HPDE6-E6E7 (cell line): ENCODE results near the gene ZDHHC20.
"Not testable (repeated sequence)": the region's sequence is repeated elsewhere in the genome, so short reads cannot be mapped to it uniquely, and the experiment has no call there.

ENCODE experiments used
- DNase-seq: peaks from one replicate; pipeline ENCODE4 v3.0.0; 2011; ENCODE audit warnings: missing footprints; ENCODE audit errors: extremely low spot score

The ZDHHC20 gene

DNA sequence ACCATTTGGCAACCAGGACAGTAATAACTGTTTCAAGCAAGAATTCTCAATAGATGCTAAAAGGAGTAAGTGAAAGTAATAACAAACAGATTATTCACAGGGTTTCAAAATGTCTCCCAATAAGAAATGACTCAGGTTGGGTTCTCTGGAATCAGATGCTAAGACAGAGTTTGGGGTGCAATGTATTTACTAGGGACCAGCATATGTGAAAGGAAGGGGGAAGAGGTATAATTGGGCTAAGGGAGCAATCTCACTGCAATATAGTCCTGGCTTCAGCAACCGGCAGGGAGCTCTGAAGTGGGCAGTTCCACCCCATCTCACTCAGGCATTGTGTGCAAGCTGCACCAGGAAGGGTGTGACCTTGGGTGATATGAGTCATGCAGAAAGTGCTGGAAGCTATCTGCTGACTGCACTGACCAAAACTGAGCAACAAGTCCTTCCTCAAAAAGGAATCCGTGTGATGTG is 23.4 kb downstream of the ZDHHC20 start:
- DNase-seq = peak; percentile 48

DNA sequence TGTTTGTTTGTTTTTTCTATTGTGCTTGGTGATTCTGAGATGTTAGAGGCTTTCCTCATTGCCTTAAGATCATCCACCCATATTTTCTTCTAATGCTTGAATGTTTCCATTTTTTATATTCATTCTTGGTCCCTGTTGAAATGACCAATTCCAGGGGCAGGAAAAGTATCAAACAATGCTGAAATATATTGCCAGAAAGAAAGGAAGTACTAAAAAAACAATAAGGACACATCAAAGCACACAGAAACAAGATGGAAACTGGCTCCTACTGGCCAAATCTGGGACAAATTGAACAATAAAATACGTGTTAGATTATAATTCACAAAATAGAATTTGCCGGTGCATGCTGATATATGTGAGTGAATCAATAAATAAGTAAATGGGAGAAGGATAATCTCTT is 23.9 kb downstream of the ZDHHC20 start:
- DNase-seq = no peak

DNA sequence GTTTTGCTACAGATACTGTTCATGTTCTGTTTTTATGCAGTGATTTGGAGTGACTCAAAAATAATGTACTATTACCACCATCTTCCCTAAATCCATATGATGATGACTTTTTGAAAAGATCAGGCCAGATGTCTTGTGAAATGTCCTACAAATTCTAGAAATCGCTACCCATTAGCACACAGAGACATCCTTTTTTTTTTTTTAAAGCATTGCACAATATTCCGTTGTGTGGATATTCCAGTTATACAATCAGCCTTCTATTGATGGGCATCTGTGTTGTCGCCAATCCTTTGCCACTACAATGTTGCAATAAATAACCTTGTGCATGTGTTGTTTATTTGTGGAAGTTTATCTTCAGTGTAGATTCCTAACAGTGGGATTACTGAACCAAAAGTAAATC is 24.5 kb downstream of the ZDHHC20 start:
- no peak for DNase-seq

DNA sequence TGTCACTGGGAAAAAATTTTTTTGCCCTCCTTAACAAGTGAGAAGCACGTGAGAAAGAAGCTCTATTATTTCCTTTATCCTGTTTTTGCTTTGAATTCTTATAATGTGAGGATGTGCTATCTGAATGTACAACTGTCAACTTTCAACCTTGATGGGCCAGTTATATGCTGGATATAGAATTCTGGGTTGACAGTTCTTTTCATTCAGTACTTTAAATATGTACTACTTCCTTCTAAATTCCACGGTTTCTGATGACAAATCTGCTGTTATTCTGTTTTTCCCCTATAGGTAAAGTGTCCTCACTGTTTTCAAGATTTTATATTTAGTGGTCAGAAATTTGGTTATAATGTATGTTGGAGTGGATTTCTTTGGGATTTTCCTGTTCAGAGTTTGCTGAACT is 29.9 kb downstream of the ZDHHC20 start:
- DNase-seq = no peak

DNA sequence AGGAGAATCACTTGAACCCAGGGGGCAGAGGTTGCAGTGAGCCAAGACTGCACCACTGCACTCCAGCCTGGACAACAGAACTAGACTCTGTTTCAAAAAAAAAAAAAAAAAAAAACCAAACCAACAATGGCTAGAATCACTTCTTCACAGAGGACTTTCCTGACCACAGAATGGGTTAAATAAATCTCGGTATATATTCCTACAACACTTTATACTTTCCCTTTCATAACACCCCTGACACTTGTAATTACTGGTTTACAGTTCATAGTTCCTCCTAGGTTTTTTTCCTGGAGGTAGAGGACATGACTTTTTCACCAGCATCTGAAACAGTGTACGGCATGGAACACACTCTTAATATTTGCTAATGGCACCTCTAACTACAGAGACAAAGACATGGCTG is 31.4 kb downstream of the ZDHHC20 start:
- no peak for DNase-seq

DNA sequence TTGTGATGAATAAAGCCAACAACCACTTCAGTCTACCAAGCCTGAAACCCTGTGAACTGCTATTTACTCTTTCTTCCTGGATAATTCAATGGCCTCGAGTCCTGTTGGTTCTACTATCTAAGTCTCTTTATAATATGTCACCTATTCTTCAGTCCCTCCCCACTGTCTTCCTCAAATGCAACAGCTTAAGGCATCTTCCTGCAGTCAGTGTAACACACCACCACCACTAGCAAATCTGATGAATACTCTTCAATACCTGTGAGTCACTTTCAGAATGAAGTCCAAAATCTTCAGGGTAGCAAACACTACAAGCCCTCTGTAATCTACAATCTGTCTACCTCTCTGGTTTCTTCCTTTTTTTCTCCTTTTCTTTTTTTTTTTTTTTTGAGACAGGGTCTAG is 32.9 kb downstream of the ZDHHC20 start:
- DNase-seq = no peak

DNA sequence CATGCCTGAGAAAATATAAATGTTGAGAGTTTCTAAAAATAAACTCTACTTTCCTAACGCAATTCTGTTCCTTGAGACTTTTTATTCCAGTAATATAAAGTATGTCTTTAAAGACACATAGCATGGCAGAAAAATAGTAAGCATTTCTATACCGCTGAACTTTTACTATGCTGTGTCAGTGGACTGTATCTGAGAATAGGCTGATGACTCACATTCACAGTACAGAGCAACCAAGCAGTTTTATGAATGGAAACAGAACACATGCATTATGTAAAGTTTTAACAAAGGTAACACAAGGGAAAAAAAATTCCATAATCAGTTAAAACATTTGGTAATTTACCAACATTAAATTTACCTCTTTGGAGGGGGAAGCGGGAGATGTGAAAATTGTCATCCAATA is 38.4 kb downstream of the ZDHHC20 start:
- DNase-seq = no peak

DNA sequence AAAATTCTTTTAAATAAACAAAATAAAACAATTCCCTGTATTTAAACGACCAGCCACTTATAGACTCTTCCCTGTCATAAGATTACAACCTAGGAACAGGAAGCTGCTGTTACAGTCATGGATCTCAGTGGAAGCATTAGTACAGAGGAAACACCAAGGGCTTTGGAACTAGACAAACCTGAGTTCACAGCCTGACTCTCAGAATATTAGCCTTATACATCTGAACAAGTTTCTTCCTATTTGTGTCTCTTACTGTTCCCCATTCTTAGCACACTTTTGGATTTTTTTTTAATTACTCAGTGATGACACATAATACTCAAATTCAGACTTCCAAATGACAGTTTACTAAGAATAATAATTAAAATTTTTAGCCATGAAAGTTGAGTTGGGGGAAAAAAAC is 46.1 kb downstream of the ZDHHC20 start:
- no peak for DNase-seq

DNA sequence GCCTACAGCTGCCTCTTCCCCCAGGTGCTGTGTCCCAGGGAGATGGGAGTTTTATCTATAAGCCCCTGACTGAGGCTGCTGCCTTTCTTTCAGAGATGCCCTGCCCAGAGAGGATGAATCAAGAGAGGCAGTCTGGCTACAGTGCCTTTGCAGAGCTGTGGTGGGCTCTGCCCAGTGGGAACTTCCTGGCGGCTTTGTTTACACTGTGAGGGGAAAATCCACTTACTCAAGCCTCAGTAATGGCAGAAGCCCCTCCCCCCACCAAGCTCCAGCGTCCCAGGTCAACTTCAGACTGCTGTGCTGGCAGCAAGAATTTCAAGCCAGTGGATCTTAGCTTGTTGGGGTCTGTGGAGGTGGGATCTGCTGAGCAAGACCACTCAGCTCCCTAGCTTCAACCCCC is 48.6 kb downstream of the ZDHHC20 start:
- not testable (repeated sequence) for DNase-seq

DNA sequence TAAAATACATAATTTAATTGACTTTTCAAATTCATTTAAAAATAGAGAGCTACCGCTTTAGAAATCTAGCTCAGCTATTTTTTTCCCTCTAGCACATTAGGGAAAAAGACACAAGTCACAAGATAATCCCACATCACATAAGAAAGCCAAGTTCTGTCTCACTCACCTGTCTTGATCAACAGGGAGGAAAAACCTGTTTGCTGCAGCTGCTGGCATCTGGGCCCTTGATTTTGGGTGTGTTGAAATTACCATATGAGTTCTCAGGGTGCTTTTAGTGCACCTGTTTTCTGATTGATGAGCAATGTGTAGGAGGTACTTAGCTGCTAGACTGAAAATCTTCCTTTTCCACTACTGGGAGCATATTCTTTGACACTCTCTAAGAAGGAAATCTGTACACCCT is 53.8 kb downstream of the ZDHHC20 start:
- no peak for DNase-seq

DNA sequence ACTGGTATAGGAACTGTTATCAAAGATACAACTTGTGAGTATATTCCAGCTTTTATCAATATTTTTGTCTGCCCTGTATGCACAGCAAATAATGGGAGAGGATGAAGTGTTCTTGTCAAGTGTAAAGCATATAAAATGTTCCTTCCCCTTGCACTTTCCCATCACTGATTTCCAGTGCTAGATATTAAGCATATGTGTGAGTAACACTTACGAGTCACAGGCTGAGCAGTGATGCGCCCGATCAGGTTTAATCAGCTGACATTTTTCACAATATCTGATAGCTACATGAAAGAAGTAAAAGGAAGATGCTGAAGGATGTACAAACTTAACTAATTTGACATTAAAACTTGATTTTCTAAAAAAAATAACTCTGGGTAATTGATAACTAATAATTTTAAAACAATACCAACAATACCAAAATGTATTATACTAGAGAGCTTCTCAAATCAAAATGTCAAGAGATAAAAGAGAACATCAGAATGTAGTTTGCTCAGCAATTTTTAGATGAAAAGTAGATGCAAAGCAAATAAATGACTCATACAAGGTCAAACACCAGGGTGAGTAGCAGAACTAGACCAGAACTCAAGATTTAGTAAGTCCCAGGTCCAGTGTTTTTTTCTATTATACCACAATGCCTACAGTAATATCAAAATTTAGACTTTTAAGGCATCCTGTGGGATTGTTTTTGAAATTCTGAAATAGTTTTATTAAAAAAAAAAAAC is 56.4 kb downstream of the ZDHHC20 start:
- no peak for DNase-seq

DNA sequence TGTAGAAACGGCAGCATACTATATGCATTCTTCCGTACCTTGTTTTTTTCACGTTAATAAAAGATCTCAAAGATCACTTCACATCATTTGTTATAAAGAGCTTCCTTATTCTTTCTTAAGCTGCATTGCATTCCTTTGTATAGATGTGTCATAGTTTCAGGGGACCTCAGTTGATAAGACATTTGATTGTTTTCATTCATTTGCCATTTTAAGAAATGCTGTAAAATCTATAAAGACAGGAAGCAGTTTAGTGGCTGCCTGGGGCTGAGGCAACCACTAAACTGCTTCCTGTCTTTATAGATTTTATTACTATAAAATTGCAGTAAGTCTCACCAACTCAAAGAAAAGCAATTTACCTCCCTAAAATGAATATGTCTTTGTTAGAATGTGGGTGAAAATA is 59.4 kb downstream of the ZDHHC20 start:
- DNase-seq = no peak

DNA sequence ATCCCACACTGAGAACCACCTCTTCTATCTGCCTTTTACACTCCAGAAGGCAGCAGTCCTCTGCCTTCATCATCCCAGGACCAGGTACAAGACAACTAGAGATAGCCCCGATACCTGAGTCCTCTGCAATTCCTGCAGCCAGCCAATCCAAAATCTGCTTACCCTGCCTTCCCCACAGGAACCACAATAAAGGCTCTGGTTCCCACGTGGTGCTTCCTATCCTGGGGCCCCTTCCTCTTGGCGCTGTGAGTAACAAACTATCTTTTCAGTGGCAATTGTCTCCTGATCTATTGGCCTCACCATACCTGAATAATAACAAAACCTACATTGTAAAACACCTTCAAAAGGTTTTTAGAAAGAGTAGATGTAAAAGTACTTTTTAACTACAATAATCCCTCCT is 63.1 kb downstream of the ZDHHC20 start:
- DNase-seq = no peak

DNA sequence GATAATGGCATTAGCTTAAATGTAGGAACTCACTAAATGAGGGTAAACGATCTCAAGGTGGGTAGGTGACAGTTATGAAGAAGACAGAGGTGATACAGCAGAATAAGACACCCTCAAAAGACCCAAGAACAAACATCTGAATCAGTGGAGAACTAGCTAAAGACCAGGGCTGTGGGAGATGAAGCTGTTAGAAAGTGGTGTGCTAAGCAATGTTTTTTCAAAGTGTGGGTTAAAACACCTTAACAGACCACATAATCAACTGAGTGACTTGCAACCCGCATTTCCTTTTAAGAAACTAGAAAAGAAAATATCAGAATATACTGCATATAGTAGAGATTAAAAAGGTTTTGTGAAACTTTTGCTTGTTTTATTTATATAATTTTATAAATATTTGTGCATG is 70.0 kb downstream of the ZDHHC20 start:
- no peak for DNase-seq

DNA sequence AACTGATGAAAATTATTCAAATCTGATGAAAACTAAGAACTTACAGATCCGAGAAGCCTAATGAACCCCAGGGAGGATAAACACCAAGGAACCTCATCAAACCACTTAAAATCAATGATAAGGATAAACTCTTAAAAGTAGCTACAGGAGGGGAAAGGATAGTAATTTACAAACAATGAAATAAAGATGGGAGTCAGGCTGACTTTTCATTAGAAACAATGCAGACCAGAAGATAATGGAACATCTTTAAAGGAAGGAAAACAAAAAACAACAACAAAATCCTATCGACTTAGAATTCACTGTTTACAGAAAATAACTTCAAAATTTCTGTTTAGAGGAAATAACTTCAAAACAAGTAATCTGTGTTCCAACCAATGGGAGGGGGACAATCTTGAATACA is 73.4 kb downstream of the ZDHHC20 start:
- DNase-seq = no peak

DNA sequence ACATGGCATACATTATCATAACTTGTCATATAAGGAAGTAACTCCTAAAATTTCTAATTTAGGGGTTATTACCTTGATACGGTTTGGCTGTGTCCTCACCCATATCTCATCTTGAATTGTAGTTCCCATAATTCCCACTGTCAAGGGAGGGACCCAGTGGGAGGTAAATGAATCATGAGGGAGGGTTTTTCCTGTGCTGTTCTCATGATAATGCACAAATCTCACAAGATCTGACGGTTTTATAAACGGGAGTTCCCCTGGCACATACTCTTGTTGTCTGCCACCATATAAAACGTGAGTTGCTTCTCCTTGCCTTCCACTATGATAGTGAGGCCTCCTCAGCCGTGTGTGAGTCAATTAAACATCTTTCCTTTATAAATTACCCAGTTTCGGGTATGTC is 76.0 kb downstream of the ZDHHC20 start:
- no peak for DNase-seq

DNA sequence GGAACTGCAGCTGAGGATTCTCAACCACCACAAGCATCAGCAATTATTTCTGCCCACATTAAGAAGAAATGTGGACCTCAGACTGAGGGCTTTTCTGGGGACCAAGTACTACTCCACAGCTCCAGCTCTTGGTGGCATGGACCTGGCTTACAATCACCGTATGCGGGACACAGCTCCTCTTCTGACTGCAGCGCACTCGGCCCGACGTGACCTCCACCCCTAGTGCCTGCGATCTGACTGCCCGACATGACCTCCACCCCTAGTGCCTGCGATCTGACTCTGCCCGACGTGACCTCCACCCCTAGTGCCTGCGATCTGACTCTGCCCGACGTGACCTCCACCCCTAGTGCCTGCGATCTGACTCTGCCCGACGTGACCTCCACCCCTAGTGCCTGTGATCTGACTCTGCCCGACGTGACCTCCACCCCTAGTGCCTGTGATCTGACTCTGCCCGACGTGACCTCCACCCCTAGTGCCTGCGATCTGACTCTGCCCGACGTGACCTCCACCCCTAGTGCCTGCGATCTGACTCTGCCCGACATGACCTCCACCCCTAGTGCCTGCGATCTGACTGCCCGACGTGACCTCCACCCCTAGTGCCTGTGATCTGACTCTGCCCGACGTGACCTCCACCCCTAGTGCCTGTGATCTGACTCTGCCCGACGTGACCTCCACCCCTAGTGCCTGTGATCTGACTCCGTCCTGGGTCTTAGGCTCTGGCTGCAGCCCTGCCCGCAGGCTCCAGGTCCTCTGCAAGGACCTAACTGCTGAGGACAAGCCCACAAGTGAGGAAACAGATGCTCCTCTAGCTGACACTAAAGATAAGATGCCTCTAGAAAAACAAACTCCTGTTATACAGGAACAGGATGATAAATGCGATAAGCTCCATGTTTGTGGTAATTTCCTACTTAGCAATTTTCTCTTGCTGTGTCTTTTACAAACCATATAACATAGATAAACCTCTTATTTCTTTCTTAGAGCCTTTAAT is 81.8 kb downstream of the ZDHHC20 start:
- DNase-seq = not testable (repeated sequence)

DNA sequence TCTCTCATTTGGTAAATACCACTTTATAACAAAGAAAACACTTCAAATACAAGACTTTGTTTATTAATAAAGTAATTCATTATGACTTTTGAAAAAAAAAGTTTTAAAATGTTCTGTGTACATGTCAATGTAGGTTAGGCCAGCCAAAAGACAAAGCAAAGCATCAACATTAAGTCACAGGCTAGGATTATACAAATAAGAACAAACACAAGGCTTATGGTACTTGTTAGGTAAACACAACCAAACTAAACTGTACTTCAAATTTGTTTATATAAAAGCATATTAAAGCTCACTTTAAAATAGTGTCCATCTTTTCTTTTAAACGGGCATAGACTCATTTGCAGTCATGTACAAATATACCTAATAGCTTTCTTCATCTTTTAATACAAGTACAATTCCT is 86.6 kb downstream of the ZDHHC20 start:
- DNase-seq = no peak

DNA sequence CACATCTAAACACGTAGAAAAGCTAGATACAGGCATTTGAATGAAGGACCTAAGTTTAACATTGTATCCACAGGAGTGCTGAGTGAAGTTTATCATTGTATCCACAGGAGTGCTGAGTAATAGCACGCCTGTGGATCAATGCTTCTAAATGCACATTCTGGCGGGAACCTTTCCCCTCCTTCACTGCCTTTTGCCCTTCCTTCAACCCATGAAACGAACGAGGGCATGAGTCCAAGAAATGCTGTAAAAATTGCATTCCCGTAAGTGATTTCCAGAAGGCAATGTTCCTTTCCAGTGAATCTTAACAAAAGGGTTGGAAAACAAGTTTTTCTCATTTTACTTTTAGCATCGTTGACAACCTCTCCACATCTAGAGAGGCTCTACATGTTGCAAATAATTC is 88.1 kb downstream of the ZDHHC20 start:
- no peak for DNase-seq

DNA sequence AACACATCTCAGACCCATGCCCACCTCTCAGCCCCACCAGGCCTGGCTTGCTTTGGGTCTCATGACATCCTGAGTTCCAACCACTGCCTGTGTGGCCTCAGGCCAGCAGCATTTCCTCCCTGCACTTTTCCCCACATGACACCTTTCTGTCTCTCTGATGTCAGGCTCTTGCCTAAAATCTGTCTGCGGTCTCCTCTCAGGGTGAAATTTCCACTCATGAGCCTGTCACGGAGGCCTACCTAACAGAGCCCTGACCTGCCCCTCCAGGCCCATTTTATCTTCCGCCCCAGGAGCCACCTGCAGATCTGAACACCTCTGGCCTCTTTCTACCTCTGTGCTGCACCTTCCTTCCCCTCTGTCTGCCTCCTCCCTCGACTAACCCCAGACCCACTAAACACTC is 93.5 kb downstream of the ZDHHC20 start:
- DNase-seq = no peak

DNA sequence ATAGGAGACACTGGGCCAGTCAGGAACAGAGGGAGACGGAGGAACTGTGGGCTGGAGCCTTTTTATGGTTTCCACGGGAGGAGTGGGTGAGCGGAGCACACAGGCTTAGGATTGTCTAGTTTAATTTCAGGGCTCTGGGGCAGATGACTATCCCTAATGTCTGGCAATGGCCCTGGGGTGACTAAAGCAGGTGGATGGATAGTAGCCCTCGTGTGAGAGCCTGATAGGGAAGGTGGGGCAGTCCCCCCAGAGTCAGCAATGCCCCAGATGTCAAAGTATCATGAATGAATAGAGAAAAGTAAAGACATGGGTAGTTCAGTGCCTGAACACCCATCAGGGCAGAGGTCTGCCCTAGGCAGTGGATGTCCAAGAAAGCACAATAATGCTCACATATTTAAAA is 94.2 kb downstream of the ZDHHC20 start:
- DNase-seq = no peak

DNA sequence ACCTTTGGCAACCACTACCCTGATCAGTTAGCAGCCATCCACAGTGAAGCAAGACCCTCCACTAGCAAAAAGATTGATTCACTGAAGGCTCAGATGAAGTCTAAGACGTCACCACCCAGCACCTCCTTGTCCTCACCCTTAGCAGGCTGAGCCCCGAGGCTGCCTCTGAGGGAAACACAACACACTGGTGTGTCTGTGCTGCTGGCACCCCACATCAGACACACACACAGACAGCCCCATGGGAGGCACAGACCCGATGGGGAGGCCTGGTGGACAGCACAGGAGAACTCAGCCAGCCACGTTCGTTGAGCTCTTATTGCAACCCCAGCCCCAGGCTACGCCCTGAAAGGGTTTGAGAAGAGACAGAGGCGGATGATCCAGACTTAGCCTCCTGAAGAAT is 94.7 kb downstream of the ZDHHC20 start:
- DNase-seq = no peak

DNA sequence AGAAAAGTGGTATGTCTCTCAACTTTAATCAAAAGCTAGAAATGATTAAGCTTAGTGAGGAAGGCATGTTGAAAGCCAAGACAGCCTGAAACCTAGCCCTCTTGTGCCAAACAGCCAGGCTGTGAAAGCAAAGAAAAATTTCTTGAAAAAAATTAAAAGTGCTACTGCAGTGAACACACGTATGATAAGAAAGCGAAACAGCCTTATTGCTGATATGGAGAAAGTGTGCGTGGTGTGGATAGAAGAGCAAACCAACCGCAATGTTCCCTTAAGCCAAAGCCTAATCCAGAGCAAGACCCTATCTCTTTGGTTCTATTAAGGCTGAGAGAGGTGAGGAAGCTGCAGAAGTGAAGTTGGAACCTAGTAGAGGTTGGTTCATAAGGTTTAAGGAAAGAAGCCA is 96.4 kb downstream of the ZDHHC20 start:
- DNase-seq = no peak
